Astrocyte (in vitro differentiated cells and primary cell): Measurements from ENCODE around the gene LGR4. TPM values are rescaled to one million over a fixed set of nuclear protein-coding genes. Genes with fewer than 3 reads are reported as not detected.

ENCODE experiments used
- DNase-seq: peaks from one replicate; pipeline ENCODE4 v3.0.0-alpha.2; 2010; ENCODE audit warnings: low read depth
- FAIRE-seq: peaks from 2 replicates; lab custom pipeline; 2011; peaks lifted over from hg19 to GRCh38; lab: Jason Lieb, UNC
- H2AFZ ChIP-seq: 2 replicates; pipeline ENCODE4 v1.6.0; 2012; ENCODE audit warnings: low read depth, low read length, inconsistent platforms
- H3K27ac ChIP-seq: 2 replicates; pipeline ENCODE4 v1.5.1; 2011; ENCODE audit warnings: low read depth, low read length, inconsistent platforms
- H3K27me3 ChIP-seq: 2 replicates; pipeline ENCODE4 v1.6.0; 2011; ENCODE audit warnings: low read length, inconsistent platforms; ENCODE audit not compliant: insufficient read depth
- H3K36me3 ChIP-seq: 2 replicates; pipeline ENCODE4 v1.5.1; 2011; ENCODE audit warnings: low read length, inconsistent platforms; ENCODE audit not compliant: insufficient read depth
- H3K4me1 ChIP-seq: 2 replicates; pipeline ENCODE4 v1.5.1; 2011; ENCODE audit warnings: low read length, inconsistent platforms; ENCODE audit not compliant: insufficient read depth
- H3K4me2 ChIP-seq: 2 replicates; pipeline ENCODE4 v1.6.0; 2012; ENCODE audit warnings: low read length, inconsistent platforms
- H3K4me3 ChIP-seq: 2 replicates; pipeline ENCODE4 v1.5.1; 2011; ENCODE audit warnings: low read depth, mild to moderate bottlenecking, low read length, inconsistent platforms; ENCODE audit not compliant: insufficient read depth
- H3K79me2 ChIP-seq: 2 replicates; pipeline ENCODE4 v1.6.0; 2012; ENCODE audit warnings: mild to moderate bottlenecking, low read length, inconsistent platforms; ENCODE audit not compliant: insufficient read depth
- H3K9ac ChIP-seq: 2 replicates; pipeline ENCODE4 v1.6.0; 2012; ENCODE audit warnings: mild to moderate bottlenecking, low read length, inconsistent platforms
- H3K9me3 ChIP-seq: 2 replicates; pipeline ENCODE4 v1.5.1; 2012; ENCODE audit warnings: low read depth, mild to moderate bottlenecking, low read length, inconsistent platforms; ENCODE audit not compliant: insufficient read depth
- H4K20me1 ChIP-seq: 2 replicates; pipeline ENCODE4 v1.6.0; 2012; ENCODE audit warnings: low read length, inconsistent platforms; ENCODE audit not compliant: insufficient read depth
- H3K27ac Mint-ChIP-seq: one replicate; pipeline ENCODE4 v1.8.0; 2021; ENCODE audit warnings: mild to moderate bottlenecking, mixed read lengths; ENCODE audit not compliant: unreplicated experiment
- H3K27me3 Mint-ChIP-seq: one replicate; pipeline ENCODE4 v1.8.0; 2021; ENCODE audit warnings: low read depth, mixed read lengths; ENCODE audit not compliant: unreplicated experiment
- H3K36me3 Mint-ChIP-seq: one replicate; pipeline ENCODE4 v1.8.0; 2021; ENCODE audit warnings: low read depth, mixed read lengths; ENCODE audit not compliant: unreplicated experiment
- H3K4me1 Mint-ChIP-seq: one replicate; pipeline ENCODE4 v1.8.0; 2021; ENCODE audit warnings: low read depth, mixed read lengths; ENCODE audit not compliant: unreplicated experiment
- H3K4me3 Mint-ChIP-seq: one replicate; pipeline ENCODE4 v1.8.0; 2021; ENCODE audit warnings: mild to moderate bottlenecking, moderate library complexity, mixed read lengths; ENCODE audit not compliant: unreplicated experiment
- H3K9me3 Mint-ChIP-seq: one replicate; pipeline ENCODE4 v1.8.0; 2021; ENCODE audit warnings: mild to moderate bottlenecking, mixed read lengths; ENCODE audit not compliant: unreplicated experiment
- CTCF ChIP-seq: IDR thresholded peaks from 2 replicates; pipeline ENCODE4 v1.5.1; 2011; ENCODE audit warnings: low read depth, mild to moderate bottlenecking, inconsistent platforms, low read length, moderate library complexity; ENCODE audit not compliant: insufficient read depth
- EZH2 ChIP-seq: IDR thresholded peaks from 2 replicates; pipeline ENCODE4 v1.6.1; 2012; ENCODE audit warnings: mild to moderate bottlenecking, low read length, inconsistent platforms; ENCODE audit not compliant: insufficient read depth
- total RNA-seq: library from RNA; stranded (reverse); gene quantifications from 2 replicates; pipeline ENCODE4 v1.2.1, GENCODE V29; 2021

LGR4 gene
- total RNA-seq, 1 donor from 2014 or later: 50.0 TPM

GRCh38 chr11:27401833-27402316, 70.7 kb downstream of the LGR4 start:
- H4K20me1 ChIP-seq: peaks cover 33% of the 10 kb centered on the region
- no peak overlapping the region for H3K9ac ChIP-seq
- H3K27ac Mint-ChIP-seq: no peak overlapping the region
- H3K4me3 Mint-ChIP-seq: no peak overlapping the region
- no peak for TF ChIP-seq CTCF
- TF ChIP-seq EZH2: no peak
- H3K4me3 ChIP-seq: no peak overlapping the region
- H3K9me3 ChIP-seq: no peaks in the 10 kb centered on the region
- H3K79me2 ChIP-seq: peaks cover 25% of the 10 kb centered on the region
- H3K27ac ChIP-seq: no peak overlapping the region
- peaks cover 2% of the 10 kb centered on the region for H3K36me3 Mint-ChIP-seq
- DNase-seq (no peak), FAIRE-seq (no peak)
- no peaks in the 10 kb centered on the region for H3K4me1 ChIP-seq
- no peaks in the 10 kb centered on the region for H3K27me3 Mint-ChIP-seq
- H3K9me3 Mint-ChIP-seq: no peaks in the 10 kb centered on the region
- peaks cover 2% of the 10 kb centered on the region for H3K36me3 ChIP-seq
- no peak overlapping the region for H3K4me2 ChIP-seq
- H3K4me1 Mint-ChIP-seq: peaks cover 21% of the 10 kb centered on the region
- no peak overlapping the region for H2AFZ ChIP-seq
- no peaks in the 10 kb centered on the region for H3K27me3 ChIP-seq

- no peaks in the 10 kb centered on the region for H3K9me3 Mint-ChIP-seq
- peaks cover 2% of the 10 kb centered on the region for H3K36me3 Mint-ChIP-seq
- no peak for TF ChIP-seq EZH2
- TF ChIP-seq CTCF: no peak
- no peak overlapping the region for H3K27ac ChIP-seq
- DNase-seq: no peak
- H3K36me3 ChIP-seq: peaks cover 2% of the 10 kb centered on the region
- H3K4me1 Mint-ChIP-seq: peaks cover 22% of the 10 kb centered on the region
- H3K9ac ChIP-seq: no peak overlapping the region
- no peak overlapping the region for H3K4me3 Mint-ChIP-seq
- no peaks in the 10 kb centered on the region for H3K4me1 ChIP-seq
- peaks cover 25% of the 10 kb centered on the region for H3K79me2 ChIP-seq
- H4K20me1 ChIP-seq: peaks cover 33% of the 10 kb centered on the region
- no peaks in the 10 kb centered on the region for H3K9me3 ChIP-seq
- no peak overlapping the region for H3K27ac Mint-ChIP-seq
- H3K4me3 ChIP-seq: no peak overlapping the region
- H3K4me2 ChIP-seq: no peak overlapping the region
- H3K27me3 Mint-ChIP-seq: no peaks in the 10 kb centered on the region
- H2AFZ ChIP-seq: no peak overlapping the region
- no peak for FAIRE-seq
- H3K27me3 ChIP-seq: no peaks in the 10 kb centered on the region
Observed at GRCh38 chr11:27401280-27401832, 71.2 kb downstream of the LGR4 start.

- H3K4me1 ChIP-seq: peaks cover 16% of the 10 kb centered on the region
- H3K4me3 ChIP-seq: no peak overlapping the region
- no peak overlapping the region for H2AFZ ChIP-seq
- H4K20me1 ChIP-seq: peaks cover 25% of the 10 kb centered on the region
- H3K4me1 Mint-ChIP-seq: peaks cover 47% of the 10 kb centered on the region
- no peaks in the 10 kb centered on the region for H3K27me3 Mint-ChIP-seq
- no peaks in the 10 kb centered on the region for H3K9me3 ChIP-seq
- H3K79me2 ChIP-seq: peaks cover 17% of the 10 kb centered on the region
- no peak overlapping the region for H3K4me3 Mint-ChIP-seq
- TF ChIP-seq CTCF (no peak), EZH2 (no peak)
- H3K27me3 ChIP-seq: no peaks in the 10 kb centered on the region
- DNase-seq (no peak), FAIRE-seq (no peak)
- H3K36me3 ChIP-seq: peaks cover 2% of the 10 kb centered on the region
- H3K36me3 Mint-ChIP-seq: peaks cover 2% of the 10 kb centered on the region
- no peak overlapping the region for H3K4me2 ChIP-seq
- H3K27ac ChIP-seq: no peak overlapping the region
- no peak overlapping the region for H3K9ac ChIP-seq
- H3K27ac Mint-ChIP-seq: no peak overlapping the region
- H3K9me3 Mint-ChIP-seq: no peaks in the 10 kb centered on the region
Observed at GRCh38 chr11:27398400-27398770, 74.2 kb downstream of the LGR4 start.
